Muscle of leg (tissue), 11 donors: ENCODE data around the gene JPH4. TPM values are rescaled to one million over a fixed set of nuclear protein-coding genes. Genes with fewer than 3 reads are reported as not detected.
"Not testable (repeated sequence)": the region's sequence is repeated elsewhere in the genome, so short reads cannot be mapped to it uniquely, and the experiment has no call there.

Experiments used
- DNase-seq: peaks from one replicate; pipeline ENCODE4 v3.0.0; 2013
- H3K27ac ChIP-seq: one replicate; pipeline ENCODE4 v1.5.1; 2013; ENCODE audit warnings: mild to moderate bottlenecking, low read length, control low read depth
- H3K27me3 ChIP-seq: one replicate; pipeline ENCODE4 v1.6.1; 2013; ENCODE audit warnings: low read length; ENCODE audit not compliant: control insufficient read depth, insufficient read depth
- H3K36me3 ChIP-seq: one replicate; pipeline ENCODE4 v1.6.1; 2013; ENCODE audit warnings: low read length; ENCODE audit not compliant: control insufficient read depth, insufficient read depth
- H3K4me1 ChIP-seq: one replicate; pipeline ENCODE4 v1.6.1; 2013; ENCODE audit warnings: low read length; ENCODE audit not compliant: control insufficient read depth, insufficient read depth
- H3K4me3 ChIP-seq: one replicate; pipeline ENCODE4 v1.5.1; 2013; ENCODE audit warnings: low read length, control low read depth
- H3K9me3 ChIP-seq: replicated peaks from 2 replicates; pipeline ENCODE4 v1.6.1; 2013; ENCODE audit warnings: low read depth, low read length; ENCODE audit not compliant: control insufficient read depth
- WGBS: methylation state at CpG from one replicate; pipeline ENCODE4 v1.1.5; 2013; ENCODE audit warnings: missing lambda C conversion rate; ENCODE audit not compliant: insufficient coverage; 5-methylcytosine and 5-hydroxymethylcytosine counted together
- polyA plus RNA-seq, 8 donors: library from polyadenylated mRNA; unstranded; fragments of 120-200 nt; gene quantifications; one replicate each; pipeline versions ENCODE4 v1.2.1 to v1.2.3, GENCODE V29; 2013; ENCODE audit warnings: inconsistent platforms in 1 of 8, low replicate concordance in 1 of 8; ENCODE audit not compliant: insufficient read length in 8 of 8, insufficient read depth in 1 of 8
- total RNA-seq: library from RNA; stranded (reverse); fragments of 120-200 nt; gene quantifications from one replicate; pipeline ENCODE4 v1.2.4, GENCODE V29; 2013

JPH4 gene
- total and polyA plus RNA-seq, 9 donors: 0.26 to 3.0 (median 0.85) TPM

DNA sequence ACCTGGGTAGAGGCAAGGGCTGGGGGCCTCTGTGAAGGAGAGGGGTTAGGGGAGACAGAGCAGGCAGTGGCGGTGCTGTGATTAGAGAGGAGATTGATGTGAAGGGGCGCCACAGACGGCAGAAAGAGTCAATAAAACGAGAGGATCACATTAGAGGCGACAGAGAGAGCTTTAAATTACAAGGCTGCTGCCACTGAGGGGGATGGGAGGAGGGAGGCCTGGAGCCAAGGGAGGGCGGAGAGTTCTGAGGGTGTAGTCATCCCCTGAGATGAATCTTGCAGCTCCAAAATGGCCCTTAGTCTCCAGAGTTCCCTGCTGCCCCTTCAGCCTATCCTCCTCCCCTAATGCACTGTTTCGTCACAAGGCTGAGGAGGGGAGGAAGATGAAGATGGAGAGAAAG, 39.8 kb downstream of the JPH4 start:
- Histone ChIP-seq H3K27ac (no peak overlapping the region), H3K36me3 (no peaks in the 10 kb centered on the region), H3K4me1 (peaks cover 6% of the 10 kb centered on the region), H3K27me3 (no peaks in the 10 kb centered on the region), H3K9me3 (no peaks in the 10 kb centered on the region), H3K4me3 (no peak overlapping the region)
- 20% methylated on average over 5 of the region's 7 CpGs for WGBS
- DNase-seq: peak; percentile 33

DNA sequence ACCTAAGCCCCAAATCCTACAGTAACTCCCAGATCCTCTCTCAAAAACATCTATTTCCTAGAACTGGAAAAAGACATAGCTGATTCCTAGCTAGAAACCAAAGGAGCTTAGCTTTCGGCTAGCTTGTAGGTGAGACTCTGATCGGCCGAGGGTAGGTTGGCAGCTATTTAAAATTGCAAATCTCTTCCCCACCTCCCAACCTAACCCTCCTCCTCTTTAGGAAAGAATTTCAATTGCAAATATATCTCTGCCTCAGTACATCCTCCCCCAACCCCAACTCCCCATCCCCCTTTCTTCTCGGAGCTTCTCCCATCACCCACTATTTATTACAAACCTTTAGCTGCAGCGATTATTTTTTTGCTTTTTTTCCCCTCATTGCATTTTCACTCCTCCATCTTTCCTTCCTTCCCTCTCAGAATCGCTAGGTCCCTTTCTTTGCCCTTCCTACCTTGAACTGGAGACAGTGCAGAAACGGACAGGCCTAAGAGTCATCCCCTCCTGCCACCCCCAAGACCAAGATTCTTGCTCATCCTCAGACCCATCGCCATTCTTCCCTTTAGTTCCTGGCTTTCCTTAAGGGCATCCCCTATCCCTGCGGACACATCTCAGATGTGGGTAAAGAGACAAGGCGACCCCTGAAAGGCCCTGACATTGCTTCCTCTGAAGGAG, 40.4 kb downstream of the JPH4 start:
- Histone ChIP-seq H3K9me3 (no peaks in the 10 kb centered on the region), H3K27ac (no peak overlapping the region), H3K4me1 (peaks cover 6% of the 10 kb centered on the region), H3K4me3 (no peak overlapping the region), H3K27me3 (no peaks in the 10 kb centered on the region), H3K36me3 (no peaks in the 10 kb centered on the region)
- DNase-seq: no peak
- WGBS: 29% methylated on average over 7 of the region's 10 CpGs

DNA sequence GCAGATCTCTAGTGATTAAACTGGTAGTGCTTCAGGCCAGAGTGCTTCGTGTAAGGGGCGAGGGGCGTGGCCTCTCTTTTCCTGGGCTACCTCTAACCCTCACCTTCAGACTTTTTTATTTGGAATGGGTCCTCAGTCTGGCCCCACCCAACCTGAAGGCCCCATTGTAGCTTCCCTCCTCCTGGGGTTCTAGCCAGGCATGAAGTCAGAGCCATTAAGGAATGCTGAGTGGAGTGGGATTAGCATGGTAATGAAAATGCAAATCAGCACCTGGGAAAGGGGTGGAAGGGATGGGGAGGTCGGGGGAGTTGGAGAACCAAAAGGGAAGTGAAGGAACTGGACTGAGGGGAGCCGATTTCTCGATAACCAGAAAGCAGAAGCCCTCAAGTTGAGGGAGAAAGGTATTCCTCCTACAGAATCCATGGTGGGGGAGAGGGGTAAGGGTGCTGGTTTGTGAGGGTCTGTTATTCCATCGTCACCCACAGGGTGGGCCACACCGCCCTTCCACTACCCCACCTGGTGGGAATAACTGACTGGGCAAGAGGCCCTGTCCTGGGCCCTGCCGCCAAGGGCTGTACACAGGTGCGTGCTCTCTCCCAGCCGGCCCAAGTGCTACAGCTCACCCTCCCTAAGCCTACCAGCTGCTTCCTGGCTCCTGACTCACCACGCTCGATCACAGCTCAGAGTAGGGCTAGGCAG, 41.1 kb downstream of the JPH4 start:
- 12% methylated on average over 8 of the region's 13 CpGs for WGBS

GRCh38 chr14:23536906-23537305, 41.7 kb downstream of the JPH4 start:
- H3K36me3 ChIP-seq, H3K27me3 ChIP-seq, H3K27ac ChIP-seq, H3K4me1 ChIP-seq, H3K9me3 ChIP-seq, DNase-seq, H3K4me3 ChIP-seq: not testable (repeated sequence)
- 43% methylated on average over 6 of the region's 6 CpGs for WGBS

More for the DNA sequence above, 41.1 kb downstream of the JPH4 start:
- no peak overlapping the region for H3K27ac ChIP-seq
- no peaks in the 10 kb centered on the region for H3K27me3 ChIP-seq
- no peak for DNase-seq
- no peak overlapping the region for H3K4me3 ChIP-seq
- H3K9me3 ChIP-seq: no peaks in the 10 kb centered on the region
- H3K36me3 ChIP-seq: no peaks in the 10 kb centered on the region
- peaks cover 6% of the 10 kb centered on the region for H3K4me1 ChIP-seq

DNA sequence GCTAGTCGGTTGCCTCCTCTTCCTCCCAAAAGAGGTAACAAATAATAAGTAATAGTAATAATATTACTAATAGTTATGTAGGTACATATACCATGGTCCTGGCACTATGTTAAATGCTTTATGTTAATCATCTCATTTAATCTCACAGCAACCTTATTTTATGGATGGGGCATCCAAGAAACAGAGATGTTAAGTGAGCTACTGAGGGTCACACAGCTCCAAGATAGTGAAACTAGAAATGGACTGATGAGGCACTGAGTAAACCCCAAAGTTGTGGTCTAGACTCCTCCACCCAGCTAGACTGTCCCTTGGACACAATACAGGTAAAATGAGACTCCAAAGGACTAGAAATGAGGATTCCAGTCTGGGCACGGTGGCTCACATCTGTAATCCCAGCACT, 42.1 kb downstream of the JPH4 start:
- no peak for DNase-seq
- Histone ChIP-seq H3K27ac (no peak overlapping the region), H3K27me3 (no peaks in the 10 kb centered on the region), H3K4me1 (peaks cover 6% of the 10 kb centered on the region), H3K9me3 (no peaks in the 10 kb centered on the region), H3K36me3 (no peaks in the 10 kb centered on the region), H3K4me3 (no peak overlapping the region)
- WGBS: 100% methylated on average over 1 of the region's 2 CpGs

DNA sequence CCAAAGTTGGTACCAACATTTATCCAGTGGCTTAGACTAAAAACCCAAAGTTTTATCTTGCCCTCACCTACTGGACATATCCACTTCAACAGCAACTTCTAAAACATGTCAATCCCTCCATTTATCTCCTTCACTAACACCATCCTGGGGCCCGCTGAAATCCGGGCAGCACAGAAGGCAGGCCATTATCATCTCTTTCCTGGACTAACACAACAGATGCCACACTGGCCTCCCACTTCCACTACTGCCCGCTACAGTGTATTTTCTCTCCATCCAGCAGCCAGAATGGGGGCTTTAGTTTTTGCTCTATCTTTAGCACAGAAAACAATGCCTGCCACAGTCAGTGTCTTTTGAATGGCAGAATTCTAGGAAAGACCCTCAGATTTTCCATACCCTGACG, 42.6 kb downstream of the JPH4 start:
- 82% methylated on average over 4 of the region's 4 CpGs for WGBS
- DNase-seq: no peak
- Histone ChIP-seq H3K36me3 (no peaks in the 10 kb centered on the region), H3K4me1 (peaks cover 6% of the 10 kb centered on the region), H3K9me3 (no peaks in the 10 kb centered on the region), H3K27ac (no peak overlapping the region), H3K4me3 (no peak overlapping the region), H3K27me3 (no peaks in the 10 kb centered on the region)

- H3K4me3 ChIP-seq: no peak overlapping the region
- H3K9me3 ChIP-seq: no peaks in the 10 kb centered on the region
- no peaks in the 10 kb centered on the region for H3K36me3 ChIP-seq
- DNase-seq: no peak
- H3K27ac ChIP-seq: no peak overlapping the region
- no peaks in the 10 kb centered on the region for H3K27me3 ChIP-seq
- 92% methylated on average over 13 of the region's 16 CpGs for WGBS
- peaks cover 4% of the 10 kb centered on the region for H3K4me1 ChIP-seq
Observed at GRCh38 chr14:23533652-23534435, 44.7 kb downstream of the JPH4 start.

DNA sequence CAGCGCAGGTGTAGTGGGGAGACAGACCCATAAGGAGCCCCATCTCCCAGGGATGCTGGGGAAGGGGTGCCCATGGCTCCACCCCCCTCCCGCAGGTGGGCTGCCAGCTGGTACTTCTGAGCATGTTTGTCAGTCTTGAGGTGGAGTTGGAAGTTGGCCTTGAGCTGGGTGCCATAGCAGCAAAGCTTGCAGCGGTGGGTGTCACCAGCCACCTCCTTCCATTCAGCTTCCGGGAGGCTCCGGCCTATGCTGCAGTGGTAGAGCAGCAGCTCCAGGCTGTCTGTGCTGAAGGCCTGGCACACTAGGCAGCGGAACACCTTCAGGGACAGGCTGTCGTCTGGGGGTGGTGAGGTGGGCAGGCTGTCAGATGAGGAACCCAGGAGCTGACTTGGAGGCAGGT, 45.9 kb downstream of the JPH4 start:
- Histone ChIP-seq H3K36me3 (no peaks in the 10 kb centered on the region), H3K27me3 (no peaks in the 10 kb centered on the region), H3K9me3 (no peaks in the 10 kb centered on the region), H3K4me3 (no peak overlapping the region), H3K27ac (no peak overlapping the region), H3K4me1 (no peaks in the 10 kb centered on the region)
- 92% methylated on average over 4 of the region's 7 CpGs for WGBS
- no peak for DNase-seq

- Histone ChIP-seq H3K27ac (no peak overlapping the region), H3K4me3 (no peak overlapping the region), H3K9me3 (no peaks in the 10 kb centered on the region), H3K36me3 (peaks cover 6% of the 10 kb centered on the region), H3K4me1 (no peaks in the 10 kb centered on the region), H3K27me3 (no peaks in the 10 kb centered on the region)
- no peak for DNase-seq
- WGBS: 94% methylated on average over 12 of the region's 12 CpGs
Observed at GRCh38 chr14:23531391-23531790, 47.2 kb downstream of the JPH4 start.

GRCh38 chr14:23530375-23531055, 48.1 kb downstream of the JPH4 start:
- no peak overlapping the region for H3K4me3 ChIP-seq
- no peaks in the 10 kb centered on the region for H3K9me3 ChIP-seq
- H3K4me1 ChIP-seq: no peaks in the 10 kb centered on the region
- peaks cover 6% of the 10 kb centered on the region for H3K36me3 ChIP-seq
- H3K27me3 ChIP-seq: no peaks in the 10 kb centered on the region
- DNase-seq: peak; percentile 44
- 72% methylated on average over 8 of the region's 10 CpGs for WGBS
- H3K27ac ChIP-seq: no peak overlapping the region
